ENCODE results near the gene MINDY2.

Gene MINDY2

DNA sequence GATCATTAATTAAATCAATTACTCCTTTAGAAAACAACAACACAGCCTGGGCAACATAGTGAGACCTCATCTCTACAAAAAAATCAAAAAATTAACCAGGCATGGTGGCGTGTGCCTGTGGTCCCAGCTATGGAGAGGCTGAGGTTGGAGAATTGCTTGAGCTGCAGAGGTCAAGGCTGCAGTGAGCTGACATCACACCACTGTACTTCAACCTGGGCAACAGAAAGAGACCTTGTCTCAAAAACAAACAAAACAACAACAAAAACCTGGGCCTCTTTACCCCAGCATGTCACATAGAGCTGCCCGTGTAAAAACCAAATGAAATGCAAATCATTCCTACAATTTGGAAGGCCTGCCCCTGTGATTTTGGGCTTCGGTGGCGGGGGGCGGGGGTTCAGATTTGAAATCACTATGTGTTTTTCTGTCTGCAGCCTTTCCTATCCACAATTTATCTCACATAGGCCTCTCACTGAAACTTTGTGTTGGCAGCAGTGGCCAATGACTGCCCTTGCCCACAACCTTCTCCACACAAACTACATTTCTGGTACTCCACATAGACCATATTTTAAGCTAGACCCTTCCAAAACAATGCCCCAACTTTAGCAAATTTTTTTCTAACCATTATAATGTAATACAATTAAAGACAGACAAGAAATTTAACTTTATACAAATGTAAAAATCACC is 28.1 kb upstream of the MINDY2 start:
- no peak for DNase-seq (ENCODE audit: low spot score)
- Mint-ChIP-seq H3K27me3 (ENCODE audit: low read depth) (no peaks in the 10 kb centered on the region), H3K36me3 (ENCODE audit: low read depth) (peaks cover 30% of the 10 kb centered on the region), H3K9me3 (no peaks in the 10 kb centered on the region), H3K27ac (no peak overlapping the region), H3K4me3 (no peak overlapping the region), H3K4me1 (ENCODE audit: low read depth) (peaks cover 46% of the 10 kb centered on the region)

DNA sequence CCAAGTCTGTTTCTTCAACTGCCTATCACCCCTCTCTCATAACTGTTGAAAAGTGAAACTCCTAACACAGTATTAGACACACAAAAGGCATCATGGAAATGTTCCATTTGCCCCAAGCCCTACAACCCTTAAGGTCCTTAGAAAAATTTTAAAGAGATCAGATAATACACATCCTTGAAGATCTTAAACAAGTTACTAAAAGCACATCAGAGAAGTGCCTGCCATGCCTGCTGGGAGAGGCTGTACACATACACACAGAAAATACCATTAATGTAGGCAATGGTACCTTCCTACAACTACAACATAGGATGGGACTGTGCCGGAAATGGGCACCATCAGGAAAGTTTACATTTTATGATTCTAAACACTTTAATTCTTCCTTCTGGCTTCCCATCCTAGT is 24.9 kb upstream of the MINDY2 start:
- Mint-ChIP-seq H3K36me3 (ENCODE audit: low read depth) (peaks cover 36% of the 10 kb centered on the region), H3K4me1 (ENCODE audit: low read depth) (peaks cover 46% of the 10 kb centered on the region), H3K4me3 (peak overlapping the region; percentile 65), H3K27me3 (ENCODE audit: low read depth) (no peaks in the 10 kb centered on the region), H3K9me3 (no peaks in the 10 kb centered on the region), H3K27ac (no peak overlapping the region)
- DNase-seq (ENCODE audit: low spot score) = no peak

DNA sequence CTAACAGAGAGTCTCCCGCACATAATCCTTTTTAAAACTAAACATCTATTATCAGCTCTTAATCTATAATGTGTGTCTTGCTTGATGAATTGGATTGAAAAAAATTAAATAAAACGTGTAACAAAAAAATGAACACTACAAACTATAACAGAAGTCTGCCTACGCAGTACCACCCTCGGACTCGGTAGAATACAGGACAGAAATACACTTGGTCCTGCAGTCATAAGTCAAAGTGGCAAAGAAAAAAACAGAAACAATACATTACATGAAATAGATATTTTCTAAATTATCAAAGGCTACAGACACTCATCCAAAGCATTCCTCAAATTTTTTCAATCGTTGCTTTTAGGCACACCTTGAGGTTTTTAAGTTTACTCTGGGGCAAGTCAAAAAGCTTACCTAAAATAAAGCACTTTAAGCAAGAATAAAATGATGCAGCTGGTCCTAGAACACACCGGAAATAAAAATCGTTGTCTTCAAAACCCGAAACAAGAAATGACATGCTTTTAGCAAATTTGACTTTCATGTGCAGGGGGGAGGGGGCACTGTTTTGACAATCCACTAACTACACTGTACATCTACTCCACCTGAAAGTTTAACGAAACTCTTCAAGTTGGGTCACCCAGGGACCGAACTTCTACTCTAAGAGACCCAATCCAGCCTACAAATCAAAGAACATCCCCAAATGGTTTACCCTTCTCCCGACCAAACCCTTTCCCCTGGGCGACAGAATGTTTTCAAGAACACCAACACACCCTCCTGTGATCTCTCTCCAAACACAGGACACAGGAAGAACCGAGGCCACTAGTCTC is 22.9 kb upstream of the MINDY2 start:
- Mint-ChIP-seq H3K4me3 (peak overlapping the region; percentile 98), H3K4me1 (ENCODE audit: low read depth) (peaks cover 32% of the 10 kb centered on the region), H3K36me3 (ENCODE audit: low read depth) (peaks cover 27% of the 10 kb centered on the region), H3K9me3 (no peaks in the 10 kb centered on the region), H3K27ac (peak overlapping the region; percentile 91), H3K27me3 (ENCODE audit: low read depth) (no peaks in the 10 kb centered on the region)
- DNase-seq (ENCODE audit: low spot score) = peak; percentile 53

DNA sequence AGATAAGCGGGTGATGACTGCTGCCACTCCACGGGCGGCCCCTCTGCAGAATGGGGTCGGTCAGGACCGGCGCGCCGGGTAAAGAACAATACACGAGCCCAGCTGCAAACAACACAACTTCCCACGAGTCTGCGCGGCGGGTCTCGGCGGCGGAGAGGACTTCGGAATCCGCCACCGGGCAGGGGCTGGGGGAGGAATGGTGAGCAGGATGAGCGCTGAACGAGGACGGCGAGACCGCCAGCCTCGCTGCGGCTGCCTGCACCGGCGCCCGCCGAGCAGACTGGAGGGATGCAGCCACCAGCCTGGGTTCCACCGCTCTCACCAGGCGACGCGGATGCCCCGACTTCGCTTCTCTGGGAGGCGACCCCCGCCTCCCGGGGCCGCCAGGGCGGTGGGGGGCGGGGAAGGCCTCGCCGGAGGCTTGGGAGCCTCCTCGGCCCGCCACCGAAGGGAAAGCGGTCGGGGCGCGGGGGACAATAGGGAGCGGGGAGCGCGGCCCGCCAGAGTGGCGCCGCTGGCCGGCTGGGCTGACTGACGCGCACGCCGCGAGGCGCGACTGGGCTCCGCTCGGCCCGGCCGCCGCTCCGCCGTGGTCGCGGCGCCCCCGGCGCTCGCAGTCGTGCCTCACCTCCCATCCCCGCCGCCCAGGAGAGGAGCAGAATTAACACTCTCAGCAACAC is 22.1 kb upstream of the MINDY2 start:
- Mint-ChIP-seq H3K9me3 (no peaks in the 10 kb centered on the region), H3K4me3 (peak overlapping the region; percentile 98), H3K27ac (peak overlapping the region; percentile 99), H3K27me3 (ENCODE audit: low read depth) (no peaks in the 10 kb centered on the region), H3K36me3 (ENCODE audit: low read depth) (peaks cover 23% of the 10 kb centered on the region), H3K4me1 (ENCODE audit: low read depth) (peaks cover 29% of the 10 kb centered on the region)
- peak; percentile 45 for DNase-seq (ENCODE audit: low spot score)

DNA sequence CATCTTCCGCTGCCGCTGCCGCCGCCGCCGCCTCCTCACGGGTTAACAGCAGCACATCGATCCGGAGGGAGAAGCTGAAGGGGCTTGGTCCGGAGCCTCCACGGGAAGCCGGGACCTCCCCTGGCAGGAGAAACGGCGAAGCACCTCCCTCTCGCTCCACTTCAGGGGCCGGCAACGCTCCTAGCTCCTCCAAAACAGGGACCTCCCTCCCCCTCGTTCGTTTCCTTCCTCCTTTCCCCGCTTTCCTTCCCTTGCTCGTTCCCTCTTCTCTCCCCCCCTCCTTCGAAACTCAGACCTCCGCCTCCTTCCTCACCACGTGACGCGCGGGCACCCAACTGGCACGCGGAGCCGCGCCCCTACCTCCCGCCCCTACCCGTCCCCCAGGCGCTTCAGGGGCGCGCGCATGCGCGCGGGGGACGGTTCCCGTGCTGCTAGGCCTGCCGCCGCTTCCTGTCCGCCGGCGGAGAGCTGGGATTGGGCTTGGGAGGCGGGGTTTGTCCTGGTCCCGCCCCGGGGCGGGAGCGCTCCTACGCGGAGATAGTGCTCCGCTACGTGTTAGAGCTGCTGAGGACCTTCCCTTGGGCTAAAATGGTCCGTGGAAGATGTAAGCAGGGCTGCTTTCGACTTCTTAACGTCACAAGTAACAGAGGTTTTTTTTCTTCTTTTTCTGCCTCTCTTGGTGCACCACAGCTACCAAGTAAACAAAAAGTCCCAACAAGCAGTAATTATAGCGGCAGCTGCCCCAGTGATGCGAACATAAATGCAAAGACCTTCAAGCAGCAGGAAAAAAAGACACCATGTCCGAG is 21.4 kb upstream of the MINDY2 start, which contains the start of gene ADAM10:
ADAM10 (minus strand) TSS at position 176 of the 806 bp plus-strand sequence; CDS start at position 3, 173 bp downstream.
- H3K27ac Mint-ChIP-seq = peak within 1 kb of the TSS; percentile 99
- H3K4me1 Mint-ChIP-seq (ENCODE audit: low read depth) = peaks cover 26% of the 10 kb centered on the region
- peak; percentile 97 for DNase-seq (ENCODE audit: low spot score)
- no peaks in the 10 kb centered on the region for H3K27me3 Mint-ChIP-seq (ENCODE audit: low read depth)
- H3K36me3 Mint-ChIP-seq (ENCODE audit: low read depth) = peaks cover 20% of the 10 kb centered on the region
- peak within 1 kb of the TSS; percentile 98 for H3K4me3 Mint-ChIP-seq
- H3K9me3 Mint-ChIP-seq = no peaks in the 10 kb centered on the region

DNA sequence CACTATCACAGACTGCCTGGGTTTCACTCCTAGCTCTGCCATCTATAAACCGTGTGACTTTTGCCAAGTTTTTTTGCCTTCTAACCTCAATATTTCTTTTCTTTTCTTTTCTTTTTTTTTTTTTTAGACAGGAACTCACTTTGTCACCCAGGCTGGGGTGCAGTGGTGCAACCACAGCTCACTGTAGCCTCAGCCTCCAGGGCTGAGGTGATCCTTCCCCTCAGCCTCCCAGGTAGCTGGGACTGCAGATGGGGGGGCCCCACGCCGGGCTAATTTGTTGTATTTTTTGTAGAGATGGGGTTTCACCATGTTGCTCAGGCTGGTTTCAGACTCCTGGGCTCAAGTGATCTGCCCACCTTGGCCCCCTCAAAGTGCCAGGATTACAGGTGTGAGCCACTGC is 18.4 kb upstream of the MINDY2 start:
- Mint-ChIP-seq H3K27ac (no peak overlapping the region), H3K36me3 (ENCODE audit: low read depth) (peaks cover 8% of the 10 kb centered on the region), H3K27me3 (ENCODE audit: low read depth) (no peaks in the 10 kb centered on the region), H3K9me3 (no peaks in the 10 kb centered on the region), H3K4me3 (no peak overlapping the region), H3K4me1 (ENCODE audit: low read depth) (peaks cover 13% of the 10 kb centered on the region)
- no peak for DNase-seq (ENCODE audit: low spot score)

DNA sequence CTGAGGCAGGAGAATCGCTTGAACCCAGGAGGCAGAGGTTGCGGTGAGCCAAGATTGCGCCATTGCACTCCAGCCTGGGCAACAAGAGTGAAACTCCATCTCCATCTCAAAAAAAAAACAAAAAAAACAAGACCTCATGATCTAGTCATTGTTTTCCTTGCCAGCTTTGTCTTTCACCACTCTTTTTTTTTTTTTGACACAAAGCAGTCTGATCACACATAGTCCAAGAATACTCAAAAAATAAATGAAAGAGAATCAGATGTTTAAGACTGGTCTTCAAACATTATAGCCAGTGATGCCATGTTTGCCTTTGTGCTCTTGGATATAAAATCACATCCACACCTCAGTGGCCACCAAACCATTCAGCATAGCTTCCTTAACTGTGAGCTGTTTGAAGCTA is 15.8 kb upstream of the MINDY2 start:
- H3K27ac Mint-ChIP-seq = no peak overlapping the region
- H3K36me3 Mint-ChIP-seq (ENCODE audit: low read depth) = no peaks in the 10 kb centered on the region
- peaks cover 15% of the 10 kb centered on the region for H3K4me1 Mint-ChIP-seq (ENCODE audit: low read depth)
- no peak for DNase-seq (ENCODE audit: low spot score)
- H3K27me3 Mint-ChIP-seq (ENCODE audit: low read depth) = no peaks in the 10 kb centered on the region
- H3K9me3 Mint-ChIP-seq = no peaks in the 10 kb centered on the region
- no peak overlapping the region for H3K4me3 Mint-ChIP-seq

DNA sequence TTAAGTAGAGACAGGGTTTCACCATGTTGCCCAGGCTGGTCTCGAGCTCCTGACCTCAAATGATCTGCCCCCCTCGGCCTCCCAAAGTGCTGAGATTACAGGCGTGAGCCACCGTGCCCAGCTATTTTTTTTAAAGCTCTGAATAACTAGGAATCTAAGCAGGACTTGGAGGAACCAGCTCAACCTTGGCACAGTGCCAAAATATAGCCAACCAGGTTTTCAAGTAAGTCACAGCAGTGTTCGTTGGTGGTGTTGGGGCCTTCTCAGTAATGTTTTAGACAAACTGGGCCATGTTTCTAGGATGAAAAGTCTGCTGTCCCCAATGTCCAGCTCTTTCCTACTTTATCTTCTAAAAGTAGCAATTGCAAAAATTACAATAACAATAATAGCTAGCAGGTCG is 15.1 kb upstream of the MINDY2 start:
- no peak for DNase-seq (ENCODE audit: low spot score)
- no peak overlapping the region for H3K27ac Mint-ChIP-seq
- H3K27me3 Mint-ChIP-seq (ENCODE audit: low read depth) = no peaks in the 10 kb centered on the region
- H3K4me3 Mint-ChIP-seq = no peak overlapping the region
- peaks cover 16% of the 10 kb centered on the region for H3K4me1 Mint-ChIP-seq (ENCODE audit: low read depth)
- no peaks in the 10 kb centered on the region for H3K36me3 Mint-ChIP-seq (ENCODE audit: low read depth)
- no peaks in the 10 kb centered on the region for H3K9me3 Mint-ChIP-seq

DNA sequence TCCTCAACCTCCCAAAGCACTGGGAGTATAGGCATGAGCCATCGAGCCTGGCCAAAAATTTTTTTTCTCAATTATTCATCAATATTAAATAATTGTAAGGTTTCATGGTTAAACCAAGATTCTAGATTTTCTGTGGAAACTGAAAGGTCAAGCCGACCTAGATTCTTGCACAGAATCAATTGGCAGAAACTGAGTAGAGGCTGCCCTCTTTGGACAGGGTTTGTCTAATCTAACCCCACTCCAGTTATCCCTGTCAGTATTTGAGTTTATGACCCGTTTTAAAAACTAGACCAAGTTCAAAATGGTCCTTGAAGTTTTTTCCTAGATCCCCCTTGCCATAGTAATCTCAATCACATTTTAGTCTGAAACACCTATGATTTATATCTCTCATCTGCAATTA is 13.0 kb upstream of the MINDY2 start:
- Mint-ChIP-seq H3K27me3 (ENCODE audit: low read depth) (no peaks in the 10 kb centered on the region), H3K9me3 (peaks cover 2% of the 10 kb centered on the region), H3K4me3 (no peak overlapping the region), H3K27ac (no peak overlapping the region), H3K4me1 (ENCODE audit: low read depth) (peaks cover 19% of the 10 kb centered on the region), H3K36me3 (ENCODE audit: low read depth) (no peaks in the 10 kb centered on the region)
- no peak for DNase-seq (ENCODE audit: low spot score)

DNA sequence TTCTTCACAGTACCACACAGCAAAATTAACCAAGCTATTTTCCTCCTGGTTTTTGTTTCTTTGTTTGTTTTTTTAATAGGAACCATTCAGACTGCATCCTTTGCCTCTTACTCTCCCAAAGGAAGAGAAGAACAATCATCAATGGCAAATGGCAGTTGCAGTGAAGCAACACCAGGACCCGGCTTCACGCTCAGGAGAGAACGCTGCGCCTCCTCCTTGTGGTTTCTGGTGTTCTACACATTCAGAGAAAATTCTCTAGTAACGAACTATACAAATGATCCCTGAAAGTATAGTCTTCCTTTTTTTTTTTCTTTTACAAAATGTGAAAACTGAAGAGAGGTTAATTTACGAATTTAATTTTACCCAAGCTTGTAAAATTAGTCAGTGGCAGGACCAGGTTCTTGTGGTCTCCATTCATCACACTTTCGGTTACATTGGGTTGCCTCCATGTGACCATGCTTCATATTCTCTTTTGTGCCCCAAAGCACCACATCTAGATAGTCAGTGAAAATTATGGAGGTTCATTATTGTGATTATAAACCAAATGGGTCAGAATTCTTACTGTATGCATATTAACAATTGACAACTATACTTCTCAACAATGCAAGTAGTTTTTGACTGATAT is 10.6 kb upstream of the MINDY2 start:
- DNase-seq (ENCODE audit: low spot score) = no peak
- Mint-ChIP-seq H3K27ac (no peak overlapping the region), H3K36me3 (ENCODE audit: low read depth) (peaks cover 2% of the 10 kb centered on the region), H3K4me3 (no peak overlapping the region), H3K9me3 (peaks cover 13% of the 10 kb centered on the region), H3K27me3 (ENCODE audit: low read depth) (no peaks in the 10 kb centered on the region), H3K4me1 (ENCODE audit: low read depth) (peaks cover 17% of the 10 kb centered on the region)

DNA sequence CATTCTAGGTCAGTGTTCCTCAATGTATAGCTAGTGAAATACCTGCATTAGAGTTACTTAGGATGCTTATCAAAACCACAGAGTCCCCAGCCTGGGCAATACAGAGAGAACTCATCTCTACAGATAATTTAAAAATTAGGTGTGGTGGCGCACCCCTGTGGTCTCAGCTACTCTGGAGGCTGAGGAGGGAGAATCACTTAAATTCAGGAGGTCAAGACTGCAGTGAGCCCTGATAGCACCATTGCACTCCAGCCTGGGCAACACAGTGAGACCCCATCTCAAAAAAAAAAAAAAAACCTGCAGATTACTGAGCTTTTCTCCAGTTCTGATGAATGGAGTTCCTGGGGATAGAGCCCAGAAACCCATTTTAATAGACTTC is 10.1 kb upstream of the MINDY2 start:
- Mint-ChIP-seq H3K27me3 (ENCODE audit: low read depth) (no peaks in the 10 kb centered on the region), H3K9me3 (peaks cover 13% of the 10 kb centered on the region), H3K36me3 (ENCODE audit: low read depth) (peaks cover 2% of the 10 kb centered on the region), H3K4me3 (no peak overlapping the region), H3K27ac (no peak overlapping the region), H3K4me1 (ENCODE audit: low read depth) (peaks cover 17% of the 10 kb centered on the region)
- no peak for DNase-seq (ENCODE audit: low spot score)

DNA sequence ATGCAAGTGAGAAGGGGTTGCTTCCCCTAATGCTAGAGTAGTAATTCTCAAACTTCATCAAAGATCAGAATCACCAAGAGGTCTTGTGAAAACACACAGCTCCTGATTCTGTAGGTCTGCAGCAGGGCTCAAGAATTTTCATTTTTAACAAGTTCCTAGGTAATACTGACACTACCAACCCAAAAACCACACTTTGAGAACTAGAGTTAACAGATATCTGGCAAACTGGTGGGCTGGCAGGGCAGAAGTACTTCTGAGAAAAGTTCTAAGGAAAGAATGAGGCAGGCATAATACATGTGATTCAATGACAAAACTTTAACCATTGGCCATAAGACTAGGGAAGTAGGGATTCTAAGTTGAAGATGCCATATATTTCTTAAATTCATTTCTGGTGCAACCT is 8.8 kb upstream of the MINDY2 start:
- H3K36me3 Mint-ChIP-seq (ENCODE audit: low read depth) = peaks cover 2% of the 10 kb centered on the region
- no peak for DNase-seq (ENCODE audit: low spot score)
- H3K27me3 Mint-ChIP-seq (ENCODE audit: low read depth) = no peaks in the 10 kb centered on the region
- peaks cover 17% of the 10 kb centered on the region for H3K4me1 Mint-ChIP-seq (ENCODE audit: low read depth)
- no peak overlapping the region for H3K4me3 Mint-ChIP-seq
- H3K27ac Mint-ChIP-seq = no peak overlapping the region
- H3K9me3 Mint-ChIP-seq = peaks cover 13% of the 10 kb centered on the region

DNA sequence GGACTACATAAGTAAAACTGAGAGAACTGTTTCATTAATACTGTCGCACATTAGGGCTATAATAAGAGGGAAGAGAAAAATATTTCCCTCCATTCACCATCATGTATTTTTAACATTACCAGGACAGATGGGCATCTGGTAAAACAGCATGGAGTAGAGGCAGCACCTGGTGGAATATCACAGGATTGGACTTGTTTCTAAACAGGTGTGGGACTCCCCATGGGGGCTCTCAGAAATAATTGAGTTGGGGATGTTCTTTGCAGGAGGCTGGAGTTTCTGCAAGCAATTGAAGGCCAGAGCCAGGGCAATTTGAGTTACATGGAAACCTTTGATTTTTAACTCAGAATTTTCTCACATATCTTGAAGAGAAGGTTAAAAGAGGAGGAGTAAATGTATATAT is 8.4 kb upstream of the MINDY2 start:
- no peak for DNase-seq (ENCODE audit: low spot score)
- peaks cover 2% of the 10 kb centered on the region for H3K36me3 Mint-ChIP-seq (ENCODE audit: low read depth)
- peaks cover 13% of the 10 kb centered on the region for H3K9me3 Mint-ChIP-seq
- H3K27me3 Mint-ChIP-seq (ENCODE audit: low read depth) = no peaks in the 10 kb centered on the region
- H3K27ac Mint-ChIP-seq = no peak overlapping the region
- H3K4me1 Mint-ChIP-seq (ENCODE audit: low read depth) = peaks cover 17% of the 10 kb centered on the region
- no peak overlapping the region for H3K4me3 Mint-ChIP-seq
